GM10847 (cell line): Measurements from ENCODE around the gene XIRP1.

Experiments used
- POLR2A ChIP-seq: IDR thresholded peaks from 2 replicates; pipeline ENCODE4 v1.6.1; 2011; ENCODE audit not compliant: insufficient read length; ENCODE audit errors: extremely low read depth

Gene XIRP1

DNA sequence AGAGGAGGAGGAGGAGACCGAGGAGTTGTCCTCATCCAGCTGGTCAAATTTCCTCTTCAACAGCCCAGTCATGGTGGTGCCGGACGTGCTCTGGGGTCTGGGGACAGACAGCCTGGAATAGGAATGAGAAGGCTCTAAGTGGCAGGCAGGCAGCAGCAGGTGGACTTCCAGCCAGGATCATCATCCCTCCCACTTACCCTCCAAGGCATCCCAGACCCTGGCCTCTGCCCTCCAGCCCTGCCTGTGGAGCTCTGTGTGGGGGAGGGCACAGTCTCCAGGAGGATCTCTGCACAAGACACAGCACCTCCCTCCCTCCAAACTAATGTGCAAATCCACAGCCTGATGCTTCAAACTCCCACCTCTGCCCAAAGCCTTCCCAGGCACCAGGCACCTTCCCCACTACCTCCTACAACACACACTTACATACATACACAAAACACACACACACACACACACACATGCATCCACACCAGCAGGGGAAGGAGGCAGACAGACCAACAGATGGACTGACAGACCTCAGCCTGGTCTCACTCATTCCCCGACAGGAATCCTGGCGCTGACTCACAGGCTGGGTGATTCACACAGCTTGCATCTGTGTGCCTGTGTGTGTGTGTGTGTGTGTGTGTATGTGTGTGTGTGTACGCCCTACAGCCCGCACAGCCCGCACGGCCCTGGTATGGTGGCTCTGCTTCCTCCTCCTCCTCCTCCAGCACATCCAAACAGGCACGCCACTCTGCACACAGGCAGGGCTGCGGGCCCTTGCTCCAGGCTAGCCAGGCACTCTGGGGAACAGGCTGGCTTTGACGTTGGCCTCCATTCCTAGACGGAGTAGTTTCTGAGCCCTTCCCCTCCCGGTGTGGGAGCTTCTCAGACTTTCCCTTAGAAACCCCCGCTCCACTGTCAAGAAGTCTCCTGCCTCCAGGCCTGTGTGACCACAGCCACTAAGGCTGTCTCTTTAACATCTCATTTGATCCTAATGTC, 45.5 kb downstream of the XIRP1 start:
- TF ChIP-seq POLR2A = no peak

DNA sequence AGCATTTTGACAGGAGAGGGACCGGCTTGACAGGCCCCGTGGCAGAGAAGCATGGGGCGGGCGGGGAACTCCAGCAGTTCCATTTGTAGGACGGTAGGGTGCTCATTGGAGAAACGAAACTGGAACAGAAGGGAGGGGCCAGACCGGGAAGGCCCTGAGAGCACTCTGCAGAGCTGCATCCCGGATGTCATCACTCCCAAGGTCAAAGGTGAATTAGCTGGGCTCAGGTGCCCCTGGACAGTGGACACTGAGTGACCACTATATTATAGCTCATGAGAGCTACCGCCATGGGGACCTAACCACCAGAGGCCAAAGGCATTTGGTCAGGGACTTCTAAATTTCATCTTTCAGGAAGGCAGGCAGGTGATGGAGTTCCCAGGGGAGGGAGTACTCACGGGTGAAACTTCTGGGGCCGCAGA, 46.3 kb downstream of the XIRP1 start:
- no peak for TF ChIP-seq POLR2A

DNA sequence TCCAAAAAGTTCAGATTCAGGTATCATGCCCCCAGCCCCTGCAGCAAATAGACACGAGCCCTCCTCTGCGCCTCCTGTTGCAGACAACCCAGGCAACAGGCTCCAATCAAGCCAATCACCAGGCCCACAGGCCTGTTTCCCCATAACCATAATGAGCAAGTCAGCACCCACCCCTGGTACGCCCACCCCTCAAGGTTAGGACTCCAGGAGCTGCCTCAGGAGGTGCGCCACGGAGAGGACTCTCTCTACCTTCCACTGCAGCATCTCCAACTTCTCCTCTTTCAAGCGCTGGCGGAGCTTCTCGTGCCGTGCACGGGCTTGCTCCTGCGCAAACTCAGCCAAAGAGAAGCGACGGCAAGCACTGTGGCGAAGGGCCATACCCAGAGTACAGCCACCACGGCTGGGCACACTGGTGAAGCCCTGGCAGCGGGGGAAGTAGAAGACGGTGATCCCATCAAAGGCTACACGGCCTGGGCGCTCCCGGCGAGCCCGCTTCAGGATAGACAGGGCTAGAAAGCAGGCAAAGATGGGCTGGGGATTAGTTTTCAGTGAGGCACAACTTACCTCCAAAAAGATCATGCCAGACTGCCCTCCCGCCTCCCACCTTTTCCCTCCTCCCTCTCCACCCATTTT, 47.5 kb downstream of the XIRP1 start:
- TF ChIP-seq POLR2A = no peak

DNA sequence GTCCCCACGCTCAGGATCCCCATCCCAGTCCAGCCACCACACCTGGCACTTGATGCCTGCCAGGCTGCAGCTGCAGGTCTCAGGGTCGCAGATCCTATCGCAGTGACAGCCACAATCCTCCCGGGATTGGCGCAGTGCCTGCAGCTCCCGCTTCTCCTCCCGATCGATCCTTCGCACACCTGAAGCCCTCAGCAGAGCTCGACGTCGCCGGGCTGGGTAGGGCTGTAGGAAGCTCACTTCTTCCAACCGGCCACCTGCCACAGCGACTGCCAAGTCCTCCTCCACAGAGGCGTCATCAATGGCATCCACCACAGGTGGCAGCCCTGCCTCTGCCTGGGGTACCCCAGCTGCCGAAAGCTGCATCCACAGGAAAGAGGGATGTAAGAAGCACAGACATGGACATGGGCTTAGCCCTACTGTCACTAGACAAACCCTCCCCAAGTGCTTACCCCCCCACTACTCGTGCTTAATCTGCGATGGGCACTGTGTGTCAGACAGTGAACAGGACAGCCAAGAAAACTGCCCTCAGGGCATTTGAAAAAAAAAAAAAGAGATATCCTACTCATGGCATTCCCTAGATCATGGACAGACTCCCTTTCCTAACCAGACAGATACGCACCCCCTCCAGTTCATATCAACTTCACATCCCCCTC, 48.2 kb downstream of the XIRP1 start:
- no peak for TF ChIP-seq POLR2A

DNA sequence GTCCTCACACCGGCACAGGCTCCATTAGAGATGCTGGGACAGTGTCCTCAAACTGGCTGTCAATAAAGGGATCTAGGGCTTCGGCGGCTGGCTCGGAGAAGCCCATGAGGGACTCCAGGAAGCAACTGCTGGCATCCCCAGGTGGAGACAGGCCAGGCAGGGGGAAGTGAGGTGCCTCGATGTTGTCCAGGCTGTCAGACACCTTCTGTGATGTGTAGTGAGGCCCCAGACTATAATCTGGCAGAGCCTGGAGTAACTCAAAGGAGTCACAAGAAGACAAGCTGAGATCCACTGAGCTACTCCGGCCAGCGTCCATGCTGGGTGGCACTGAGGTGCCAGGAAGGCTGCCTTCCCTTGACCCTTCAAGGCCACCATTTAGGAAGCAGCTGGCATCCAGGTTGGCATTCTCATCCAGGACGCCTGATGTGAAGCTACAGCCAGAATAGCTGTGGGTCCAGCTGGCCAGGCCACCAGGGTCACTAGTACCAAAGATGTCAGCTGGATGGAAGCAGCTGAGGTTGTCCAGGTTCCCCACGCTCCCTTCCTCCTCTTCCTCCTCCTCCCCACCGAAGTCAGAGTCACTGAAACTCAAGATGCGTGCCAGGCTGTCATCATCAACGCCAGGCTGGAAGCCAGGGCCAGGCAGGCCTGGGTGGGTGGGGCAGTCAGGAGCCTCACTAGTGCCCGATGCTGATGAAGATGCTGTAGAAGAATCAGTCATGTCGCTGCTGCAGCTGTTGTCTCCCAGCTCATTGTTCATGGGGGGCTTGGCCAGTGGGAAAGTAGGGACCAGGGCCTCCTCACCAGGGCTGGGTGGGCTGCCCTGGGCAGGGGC, 49.1 kb downstream of the XIRP1 start:
- TF ChIP-seq POLR2A = no peak

DNA sequence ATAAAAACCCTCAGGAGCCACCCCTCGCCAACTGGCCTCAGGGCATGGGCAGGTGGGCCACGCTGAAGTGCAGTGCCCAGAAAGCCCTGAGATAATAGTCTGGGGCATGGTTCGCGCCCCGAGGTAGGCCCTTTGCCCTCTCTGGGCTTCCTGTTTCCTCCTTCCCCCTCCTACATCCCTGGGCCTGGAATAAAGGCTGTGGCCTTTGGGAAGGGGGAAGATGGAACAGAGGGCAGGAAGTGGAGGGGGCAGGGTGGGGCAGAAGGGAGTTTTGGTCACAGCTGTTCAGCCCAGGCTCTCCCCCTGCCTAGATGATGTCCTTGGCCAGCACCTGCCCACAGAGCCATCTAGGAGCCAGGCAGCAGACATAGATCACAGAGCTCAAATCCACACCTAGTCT, 50.3 kb downstream of the XIRP1 start:
- TF ChIP-seq POLR2A = no peak

DNA sequence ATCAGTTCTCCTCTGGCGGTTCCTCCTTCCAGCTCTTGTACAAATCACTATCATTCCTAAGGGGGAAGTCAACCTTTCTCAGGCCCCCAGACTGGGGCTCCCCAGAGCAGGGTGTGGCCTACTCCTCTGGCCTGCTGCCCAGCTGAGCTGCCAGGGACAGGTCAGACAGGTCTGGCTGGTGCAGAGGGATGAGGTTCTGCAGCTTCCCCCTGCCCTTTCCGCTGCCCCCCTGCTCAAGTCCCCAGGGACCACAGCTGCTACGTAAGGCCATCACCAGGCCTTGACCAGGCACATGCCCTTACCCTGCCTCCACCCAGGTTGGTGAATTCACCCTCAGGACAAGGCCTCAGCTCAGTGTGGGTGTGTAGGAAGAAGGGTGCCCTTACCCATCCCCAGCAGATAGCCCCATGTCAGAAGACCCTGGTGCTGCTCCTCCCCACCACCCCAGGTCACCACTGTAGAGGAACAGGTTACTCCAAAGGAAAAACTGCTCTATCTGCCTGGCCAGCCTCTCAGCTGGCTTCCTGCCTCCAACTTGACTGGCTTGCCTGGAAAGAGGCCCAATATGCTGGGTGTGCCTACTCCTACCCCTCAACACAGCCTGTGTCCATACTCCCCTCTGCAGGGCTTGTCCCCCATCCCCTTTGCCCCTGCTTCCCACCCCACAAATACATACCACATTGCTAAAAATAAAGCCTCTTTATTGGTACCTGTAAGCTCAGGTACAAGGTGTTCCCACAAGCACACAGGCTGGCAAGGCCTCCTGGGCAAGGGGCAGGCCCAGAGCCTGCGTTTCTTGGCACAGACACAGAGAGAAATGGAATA, 51.0 kb downstream of the XIRP1 start:
- no peak for TF ChIP-seq POLR2A

DNA sequence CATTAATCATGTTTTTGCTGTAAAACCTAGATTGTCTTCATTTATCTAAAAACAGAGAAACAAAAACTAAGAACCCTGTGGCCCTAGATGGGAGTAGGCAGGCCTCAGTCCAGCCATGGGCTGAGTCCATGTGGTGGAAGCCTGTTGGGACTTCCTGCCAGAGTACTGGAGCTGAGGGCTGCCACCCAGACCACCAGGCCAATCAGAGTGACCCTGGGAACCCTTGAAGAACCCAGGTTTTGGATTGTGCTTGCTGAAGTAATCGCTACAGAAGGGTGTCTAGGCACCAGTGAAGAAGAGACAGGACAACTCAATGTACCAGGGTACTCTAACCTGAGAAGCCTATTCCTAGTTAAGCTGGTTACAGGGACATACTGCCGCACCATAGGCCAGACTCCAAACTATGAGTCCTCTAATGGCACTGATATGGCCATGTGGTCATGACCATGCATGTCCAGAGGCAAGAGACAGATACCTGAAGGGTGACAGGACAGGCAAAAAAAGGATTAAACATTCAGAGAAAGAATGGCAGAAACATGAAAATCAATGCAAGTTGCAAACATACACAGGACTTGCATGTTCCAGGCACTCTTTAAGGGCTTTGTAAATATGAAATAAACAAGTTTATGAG, 51.9 kb downstream of the XIRP1 start:
- TF ChIP-seq POLR2A = no peak

DNA sequence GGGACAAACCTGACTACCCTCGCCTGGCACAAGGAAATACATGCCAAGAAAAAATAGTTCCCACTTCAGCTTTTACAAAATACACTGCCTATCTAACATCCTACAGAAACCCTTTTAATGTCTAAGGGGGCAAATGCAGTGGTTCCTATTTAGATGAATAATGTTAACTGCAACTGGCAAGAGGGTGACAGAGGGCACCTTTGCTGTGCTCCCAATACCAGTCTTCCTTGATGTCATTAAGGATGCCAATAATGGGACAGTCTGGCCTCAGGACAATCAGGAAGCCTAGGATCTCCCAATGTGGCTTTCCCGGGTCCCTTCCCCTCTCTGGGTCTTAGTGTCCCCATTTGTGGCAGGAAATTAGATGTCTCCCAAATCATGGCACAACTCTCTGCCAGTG, 53.0 kb downstream of the XIRP1 start:
- no peak for TF ChIP-seq POLR2A

DNA sequence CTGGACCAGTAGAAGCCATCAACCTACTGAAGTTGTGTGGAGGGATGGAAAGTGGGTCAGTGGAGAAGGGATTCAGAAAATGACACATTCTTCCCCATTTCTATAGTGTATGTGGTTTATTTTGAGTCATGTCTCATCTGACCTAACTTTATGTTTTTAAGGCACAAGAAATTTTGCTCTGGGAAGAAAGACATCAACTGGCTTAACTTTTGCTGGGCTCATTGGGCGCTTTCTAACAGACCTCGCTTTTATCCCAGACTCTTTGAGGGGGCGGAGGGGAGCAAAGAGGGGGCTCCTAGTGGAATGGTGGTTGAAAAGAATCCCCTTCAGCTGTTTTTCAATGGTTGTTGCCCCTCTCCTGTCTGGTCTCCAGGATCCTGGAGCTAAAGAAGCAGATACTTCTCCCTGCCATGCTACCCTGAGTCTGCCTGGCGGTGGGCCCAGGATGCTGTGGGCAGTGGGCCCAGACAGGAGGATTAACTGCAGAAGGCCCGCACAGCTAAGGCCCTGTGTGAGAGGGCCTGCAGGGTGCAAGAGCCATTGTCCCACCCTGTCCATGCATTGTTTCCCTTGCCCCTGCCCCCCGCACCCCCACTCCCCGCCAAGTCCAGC, 53.5 kb downstream of the XIRP1 start:
- TF ChIP-seq POLR2A = no peak

DNA sequence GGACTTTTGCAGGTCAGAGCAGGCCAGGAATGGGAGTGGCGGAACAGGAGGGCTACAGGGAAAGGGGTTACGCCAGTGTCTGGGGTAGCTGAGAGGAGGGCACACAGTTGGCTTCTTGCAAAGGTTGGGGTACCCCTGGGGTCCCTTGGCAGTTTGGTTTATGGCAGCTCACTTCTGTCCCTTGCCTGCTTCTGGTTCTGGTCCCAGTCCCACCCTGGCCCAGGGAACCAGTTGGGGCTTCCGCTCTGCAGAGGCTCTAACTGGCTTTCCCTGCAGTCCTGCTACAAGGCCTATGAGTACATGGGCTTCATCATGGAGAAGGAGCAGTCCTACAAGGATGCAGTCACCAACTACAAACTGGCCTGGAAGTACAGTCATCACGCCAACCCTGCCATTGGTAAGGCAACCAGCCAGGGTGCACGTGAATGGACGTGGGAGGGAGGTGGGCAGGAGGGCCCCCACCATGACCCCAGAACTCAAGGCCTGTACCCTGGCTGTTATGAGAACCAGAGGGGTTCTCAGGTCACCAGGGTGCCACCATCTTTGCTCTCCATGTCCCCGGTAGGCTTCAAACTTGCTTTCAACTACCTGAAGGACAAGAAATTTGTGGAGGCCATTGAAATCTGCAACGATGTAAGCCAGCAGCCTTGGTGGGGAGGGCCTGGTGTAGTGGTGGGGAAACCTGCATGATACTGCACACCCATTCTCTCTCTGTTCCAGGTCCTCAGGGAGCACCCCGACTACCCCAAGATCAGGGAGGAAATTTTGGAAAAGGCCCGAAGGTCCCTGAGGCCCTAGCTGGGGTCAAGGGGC, 54.2 kb downstream of the XIRP1 start:
- no peak for TF ChIP-seq POLR2A

DNA sequence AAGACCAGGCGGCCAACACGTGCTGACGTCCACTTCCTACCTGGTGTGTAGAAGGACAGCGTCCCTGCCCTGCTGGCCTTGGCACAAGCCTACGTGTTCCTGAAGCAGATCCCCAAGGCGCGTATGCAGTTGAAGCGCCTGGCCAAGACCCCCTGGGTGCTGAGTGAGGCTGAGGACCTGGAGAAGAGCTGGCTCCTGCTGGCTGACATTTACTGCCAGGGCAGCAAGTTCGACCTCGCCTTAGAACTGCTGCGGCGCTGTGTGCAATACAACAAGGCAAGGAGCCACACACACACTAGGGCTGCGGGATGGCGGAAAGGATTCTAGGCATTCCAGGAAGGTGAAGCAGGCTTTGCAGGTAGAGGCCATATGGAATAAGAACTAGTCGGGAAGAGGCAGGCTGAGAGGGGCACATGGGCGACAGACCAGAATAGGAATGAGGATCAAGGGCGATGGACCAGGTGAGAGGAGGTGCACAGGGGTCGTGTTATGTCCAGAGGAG, 54.9 kb downstream of the XIRP1 start:
- TF ChIP-seq POLR2A = no peak
